Eye (tissue), 1 donor: Measurements from ENCODE around the gene CCDC61.

ENCODE experiments used
- DNase-seq: peaks from one replicate; pipeline ENCODE4 v3.0.0-alpha.2; 2015

CCDC61 gene, protein sequence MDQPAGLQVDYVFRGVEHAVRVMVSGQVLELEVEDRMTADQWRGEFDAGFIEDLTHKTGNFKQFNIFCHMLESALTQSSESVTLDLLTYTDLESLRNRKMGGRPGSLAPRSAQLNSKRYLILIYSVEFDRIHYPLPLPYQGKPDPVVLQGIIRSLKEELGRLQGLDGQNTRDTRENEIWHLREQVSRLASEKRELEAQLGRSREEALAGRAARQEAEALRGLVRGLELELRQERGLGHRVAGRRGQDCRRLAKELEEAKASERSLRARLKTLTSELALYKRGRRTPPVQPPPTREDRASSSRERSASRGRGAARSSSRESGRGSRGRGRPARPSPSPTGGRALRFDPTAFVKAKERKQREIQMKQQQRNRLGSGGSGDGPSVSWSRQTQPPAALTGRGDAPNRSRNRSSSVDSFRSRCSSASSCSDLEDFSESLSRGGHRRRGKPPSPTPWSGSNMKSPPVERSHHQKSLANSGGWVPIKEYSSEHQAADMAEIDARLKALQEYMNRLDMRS

DNA sequence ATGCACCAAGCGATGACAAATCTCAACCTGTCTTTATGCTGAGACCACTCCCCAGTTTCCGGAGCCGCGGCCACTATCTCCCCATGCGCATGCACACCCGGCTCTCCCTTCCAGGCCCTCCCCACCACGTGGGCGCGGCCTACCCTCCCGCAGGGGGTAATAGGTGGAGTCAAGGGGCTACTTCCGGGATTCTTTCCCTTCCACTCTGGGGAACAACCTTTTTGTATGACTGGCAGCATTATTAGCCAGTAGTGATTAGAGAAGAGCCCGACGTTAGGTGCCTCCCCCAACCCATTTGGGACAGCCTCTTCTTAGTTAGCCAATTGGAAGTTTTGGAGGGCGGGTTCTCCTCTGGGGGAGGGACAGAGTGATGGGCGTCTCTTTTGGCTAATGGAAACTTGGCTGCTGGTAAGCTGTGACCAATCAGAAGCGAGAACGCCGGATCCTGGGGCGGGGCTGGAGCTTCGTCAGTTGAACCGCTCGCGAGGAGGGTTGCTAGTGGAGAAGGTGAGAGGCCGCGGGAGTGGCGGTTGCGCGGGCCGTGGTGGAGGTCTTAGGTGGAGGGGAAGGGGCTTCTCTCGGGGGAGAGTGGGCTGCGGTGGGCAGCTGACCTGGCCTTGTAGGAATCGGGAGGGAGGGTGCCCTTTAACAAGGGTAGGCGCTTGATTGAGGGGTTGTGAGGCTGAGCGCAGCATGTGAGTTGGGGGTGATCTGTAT, at the start of gene CCDC61:
TSS of gene CCDC61 (plus strand) at position 470 of the 717 bp plus-strand sequence. CDS start 7,552 bp downstream, outside the sequence.
- peak; percentile 100 for DNase-seq

DNA sequence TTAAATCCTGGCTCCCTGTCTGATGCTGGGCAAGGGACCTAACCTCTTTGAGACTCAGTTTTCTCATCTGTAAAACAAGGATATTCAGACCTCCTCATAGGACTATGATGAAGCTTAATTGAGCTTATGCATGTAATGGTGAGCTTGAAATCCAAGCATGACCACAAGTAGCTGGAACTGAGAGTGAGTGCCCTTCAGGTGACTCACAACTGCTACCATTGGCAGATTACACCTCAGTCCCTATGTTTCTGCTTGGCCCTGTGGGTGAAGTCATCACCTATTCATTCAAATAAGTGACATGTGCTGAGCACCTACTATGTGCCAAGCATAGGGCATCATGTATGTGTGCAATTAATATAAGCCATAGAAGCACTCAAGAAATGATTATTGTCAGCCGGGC, 47.3 kb upstream of the CCDC61 start:
- DNase-seq, result no peak

DNA sequence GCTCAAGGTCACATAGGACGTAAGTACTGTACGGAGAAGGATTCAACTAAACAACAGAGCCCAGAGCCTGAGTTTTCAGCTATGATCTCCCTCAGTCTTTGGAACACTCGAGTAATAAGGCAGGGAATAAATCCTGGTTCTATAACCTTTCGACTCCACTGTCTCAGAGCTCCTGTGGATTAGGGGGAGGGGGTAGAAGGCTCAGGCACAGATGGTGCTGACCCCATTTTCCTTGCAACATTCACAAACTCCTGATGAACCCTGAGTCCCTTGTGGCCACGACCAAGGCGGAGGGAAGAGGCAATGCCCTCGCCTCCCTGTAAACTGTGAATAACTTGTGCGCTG, 43.0 kb upstream of the CCDC61 start:
- peak; percentile 90 for DNase-seq

DNA sequence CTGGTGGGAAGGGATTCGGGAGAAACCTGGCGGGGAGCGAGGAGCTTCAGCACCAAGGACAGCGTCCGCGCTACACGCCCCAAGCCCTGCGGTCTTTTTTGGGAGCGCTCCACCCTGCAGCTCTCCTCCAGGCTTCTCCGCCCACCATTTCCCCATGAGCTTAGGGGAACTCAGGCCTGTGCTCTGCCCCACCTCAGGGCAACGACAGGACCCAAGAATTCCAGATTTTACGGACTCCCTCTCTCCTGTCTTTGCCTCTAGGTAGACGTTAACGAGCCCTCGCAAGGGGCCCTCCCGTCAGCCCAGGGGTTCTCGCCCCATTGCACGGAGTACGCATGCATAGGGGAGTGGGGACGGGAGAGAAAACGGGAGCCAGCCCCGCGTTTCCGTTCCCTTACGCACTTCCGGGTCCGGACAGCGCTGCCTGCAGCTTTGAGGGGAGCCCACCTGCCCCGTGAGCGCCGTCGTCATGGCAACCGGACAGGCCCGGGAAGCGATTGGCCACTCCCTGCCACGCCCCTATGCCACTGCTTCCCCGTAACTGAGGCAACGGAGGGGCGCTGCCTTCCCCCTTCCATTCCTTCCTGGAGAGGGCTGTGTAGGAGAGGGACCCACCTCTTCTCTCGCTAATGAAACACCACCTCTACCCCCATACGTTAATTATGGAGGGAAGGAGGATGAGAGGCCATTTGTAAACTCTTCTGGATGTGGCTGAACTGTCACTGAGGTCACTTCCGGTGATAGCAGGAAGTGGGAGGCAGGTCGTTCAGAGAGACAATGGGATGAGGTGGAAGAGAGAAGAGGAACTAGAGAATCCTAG, 42.4 kb upstream of the CCDC61 start:
- DNase-seq, result peak; percentile 78

DNA sequence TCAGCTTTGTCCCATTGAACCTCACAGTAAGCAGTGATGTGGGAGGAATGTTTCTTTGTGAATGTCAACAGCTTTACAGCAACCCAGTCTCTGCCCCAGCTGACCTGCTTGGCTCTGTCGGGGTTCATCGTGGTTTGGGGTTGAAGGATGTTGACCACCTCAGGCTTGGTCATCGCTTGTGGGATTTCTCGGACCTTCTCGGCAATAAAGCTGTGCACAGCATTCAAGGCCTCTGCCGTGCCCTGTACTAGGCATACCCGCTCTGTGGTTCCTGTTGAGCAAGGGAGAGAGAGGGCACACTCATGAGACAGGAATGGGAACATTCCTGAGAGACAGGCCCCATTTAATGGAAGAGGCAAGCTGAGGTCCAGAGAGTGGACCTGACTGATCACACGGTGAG, 41.6 kb upstream of the CCDC61 start:
- DNase-seq, result no peak

DNA sequence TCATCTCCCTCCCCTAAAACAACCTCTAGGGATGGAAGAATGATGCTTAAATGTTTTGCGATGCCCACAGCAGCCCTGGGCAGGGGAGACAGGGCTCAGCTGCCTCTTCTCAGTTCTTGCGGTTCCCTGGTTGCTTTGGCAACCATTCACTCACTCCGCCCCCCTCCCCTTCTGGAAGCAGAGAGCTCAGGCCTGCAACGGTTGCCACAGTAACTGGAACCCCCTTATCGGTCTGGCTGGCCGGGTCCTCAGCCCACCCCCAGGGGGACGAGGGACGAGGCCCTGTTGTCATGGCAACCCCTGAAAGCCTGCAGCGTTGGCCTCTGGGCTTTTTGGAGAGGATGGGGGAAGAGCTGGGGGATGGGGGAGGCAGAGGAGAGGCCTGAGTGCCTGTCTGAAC, 41.1 kb upstream of the CCDC61 start:
- DNase-seq, result peak; percentile 96

DNA sequence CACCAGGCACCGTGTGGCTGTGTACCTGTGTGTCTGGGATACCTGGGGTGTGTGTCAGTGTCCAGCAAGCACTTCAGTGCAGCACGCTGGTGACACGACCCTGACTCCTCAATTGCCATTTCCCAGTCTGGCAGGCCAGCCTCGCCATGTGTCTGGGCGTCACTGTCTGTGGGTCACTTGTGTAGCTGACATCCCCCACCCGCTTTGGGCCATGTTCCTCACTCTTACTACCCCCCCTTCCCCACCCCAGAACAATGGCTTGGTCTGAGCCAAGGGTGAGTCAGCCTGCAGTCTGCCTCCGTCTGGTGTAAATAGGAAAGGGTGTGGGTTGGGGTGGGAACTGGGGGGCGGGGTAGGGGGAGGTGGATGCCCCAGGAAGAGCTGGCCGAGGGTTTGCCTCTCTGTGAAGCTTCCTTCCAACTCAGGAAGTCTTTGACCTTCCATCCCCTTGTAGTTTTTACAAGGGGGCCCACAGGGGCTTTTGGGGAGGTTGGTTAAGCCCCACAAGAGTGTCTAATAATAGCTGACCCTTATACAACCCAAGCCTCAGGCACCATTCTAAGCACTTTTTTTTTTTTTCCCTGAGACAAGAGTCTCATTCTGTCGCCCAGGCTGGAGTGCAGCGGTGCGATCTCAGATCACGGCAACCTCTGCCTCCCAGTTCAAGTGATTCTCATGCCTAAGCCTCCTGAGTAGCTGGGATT, 39.2 kb upstream of the CCDC61 start:
- peak; percentile 38 for DNase-seq

DNA sequence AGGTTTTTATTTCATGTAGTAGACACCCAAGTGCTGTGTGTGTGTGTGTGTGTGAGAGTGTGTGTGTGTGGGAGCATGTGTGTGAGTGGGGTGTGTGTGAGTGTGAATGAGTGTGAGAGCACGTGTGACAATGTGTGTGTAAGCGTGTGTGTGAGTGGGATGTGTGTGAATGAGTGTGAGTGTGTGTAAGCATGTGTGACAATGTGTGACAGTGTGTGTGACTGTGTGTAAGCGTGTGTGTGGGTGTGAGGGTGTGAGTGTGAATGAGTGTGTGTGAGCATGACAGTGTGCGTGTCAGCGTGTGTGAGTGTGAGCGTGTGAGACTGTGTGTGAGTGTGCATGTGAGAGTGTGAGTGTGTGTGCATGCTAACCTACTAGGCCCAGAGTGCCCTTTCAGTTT, 36.9 kb upstream of the CCDC61 start:
- no peak for DNase-seq

DNA sequence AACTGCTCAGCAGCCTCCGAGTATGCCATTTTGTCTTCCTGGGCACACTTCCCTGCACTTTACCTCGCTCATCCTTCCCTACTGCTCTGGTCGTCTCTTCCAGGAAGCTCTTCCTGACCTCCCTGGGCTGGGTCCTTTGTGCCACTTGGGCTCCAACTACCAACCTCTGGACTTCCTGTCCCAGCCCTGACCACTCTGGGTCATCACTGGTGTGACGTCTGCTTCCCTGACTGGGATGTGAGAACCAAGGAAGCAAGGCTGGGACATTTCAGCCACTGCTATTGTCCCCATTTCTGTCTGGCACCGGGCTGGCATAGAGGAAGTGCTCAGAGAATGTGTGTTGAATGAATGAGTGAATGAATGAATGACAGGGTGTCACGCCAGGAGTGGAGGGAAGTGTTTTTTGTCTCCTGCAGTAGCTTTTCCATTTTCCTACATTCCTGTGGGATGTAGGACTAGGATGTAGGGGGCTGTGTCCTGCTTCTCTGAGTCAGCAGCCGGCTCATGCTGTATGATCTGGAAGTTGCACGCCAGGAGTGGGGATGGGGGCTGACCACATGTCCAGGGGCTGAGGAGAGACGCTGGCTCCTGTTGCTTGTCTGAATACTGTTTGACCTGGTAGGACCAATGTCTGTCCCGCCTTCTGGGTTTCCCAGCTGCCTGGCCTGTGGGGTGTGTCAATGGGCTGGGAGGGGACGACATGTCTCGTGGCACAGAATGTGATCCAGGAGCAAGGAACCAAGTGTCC, 36.3 kb upstream of the CCDC61 start:
- no peak for DNase-seq

DNA sequence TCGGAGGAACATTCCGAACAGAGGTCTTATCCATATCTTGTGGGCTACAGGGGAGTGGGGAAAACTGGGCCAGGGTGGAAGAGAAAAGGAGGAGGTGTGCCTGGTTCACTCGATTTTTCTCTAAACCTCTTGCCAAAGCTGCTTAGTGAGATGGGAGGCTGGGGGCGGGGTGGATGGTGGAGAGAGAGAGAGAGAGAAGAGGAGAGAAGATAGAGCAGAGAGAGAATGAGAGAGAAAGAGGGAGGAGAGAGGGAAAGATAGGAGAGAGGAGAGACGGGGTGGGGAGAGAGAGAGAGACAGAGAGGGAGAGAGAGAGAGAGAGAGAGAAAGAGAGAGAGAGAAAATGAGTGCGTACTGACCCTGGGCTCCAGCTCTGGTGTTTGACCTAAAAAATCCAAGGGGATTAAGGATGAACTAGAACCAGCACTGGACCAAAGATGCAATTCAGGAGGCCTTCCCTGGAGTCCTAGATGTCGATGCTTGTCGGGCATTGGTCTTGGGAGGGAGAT, 35.7 kb upstream of the CCDC61 start:
- no peak for DNase-seq

DNA sequence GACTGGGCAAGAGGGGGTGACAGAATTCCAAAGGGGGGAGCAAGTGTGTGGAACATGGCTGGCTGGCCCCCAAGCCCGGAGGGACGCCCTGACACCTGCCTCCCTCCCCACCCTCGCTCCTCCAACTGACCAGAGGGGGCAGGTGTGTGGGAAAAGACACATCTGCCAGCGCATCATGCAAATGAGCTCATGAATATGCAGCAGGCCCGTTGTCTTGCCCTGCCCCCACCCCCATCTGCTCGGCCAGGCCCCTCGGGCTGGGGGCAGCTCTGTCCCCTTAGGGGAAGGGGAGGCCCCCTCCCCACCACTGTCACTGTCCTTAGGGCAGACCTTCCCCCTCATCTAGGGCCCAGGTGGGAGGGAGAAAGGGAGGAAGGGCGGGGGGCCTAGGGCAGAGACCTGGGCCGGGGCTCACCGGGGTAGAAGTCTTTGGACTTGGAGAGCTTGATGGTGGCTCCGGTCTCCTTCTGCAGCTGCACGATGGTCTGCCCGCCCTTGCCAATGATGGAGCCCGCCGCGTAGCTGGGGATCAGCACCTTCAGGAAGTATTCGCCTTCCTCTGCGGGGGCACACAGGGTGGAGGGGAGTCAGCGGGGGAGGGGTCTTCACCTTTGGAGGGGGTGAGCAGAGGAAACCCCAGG, 34.6 kb upstream of the CCDC61 start:
- peak; percentile 66 for DNase-seq

DNA sequence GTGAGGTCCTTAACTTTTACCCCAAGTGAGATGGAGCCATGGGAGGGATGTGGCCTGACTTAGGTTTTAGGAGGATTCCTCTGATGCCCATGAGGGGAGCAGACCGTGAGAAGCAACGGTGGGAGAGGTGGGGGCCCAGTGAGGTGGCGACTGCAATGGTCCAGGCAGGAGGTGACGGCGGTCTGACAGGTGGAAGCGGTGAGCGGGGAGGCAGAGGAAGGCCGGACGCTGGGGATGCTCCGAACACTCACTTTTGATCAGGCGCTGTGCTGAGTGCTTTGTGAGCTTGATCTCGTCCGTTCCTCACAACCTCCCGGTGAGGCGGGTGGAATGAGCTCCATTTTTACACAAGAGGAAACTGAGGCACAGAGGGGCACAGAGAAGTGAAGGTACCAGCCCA, 33.2 kb upstream of the CCDC61 start:
- DNase-seq, result no peak

DNA sequence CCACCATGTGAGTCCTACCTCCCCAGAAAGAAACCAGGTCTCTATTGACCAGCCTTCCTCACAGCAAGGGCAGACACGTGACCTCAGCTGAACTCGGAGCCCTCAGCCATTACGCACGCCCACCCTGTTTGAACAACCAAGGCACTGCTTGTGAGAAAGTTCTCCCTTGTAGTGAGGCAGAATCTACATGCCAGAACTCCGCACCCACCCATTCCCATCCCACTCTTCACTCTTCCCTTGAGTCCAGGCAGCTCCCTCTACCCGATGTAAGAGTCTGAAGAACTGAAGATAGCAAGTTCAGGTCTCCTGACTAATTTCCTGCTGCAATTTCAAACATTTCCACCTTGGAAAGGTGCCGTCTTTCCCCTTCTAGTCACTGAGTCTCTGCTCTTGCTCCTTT, 28.0 kb upstream of the CCDC61 start:
- DNase-seq, result no peak

DNA sequence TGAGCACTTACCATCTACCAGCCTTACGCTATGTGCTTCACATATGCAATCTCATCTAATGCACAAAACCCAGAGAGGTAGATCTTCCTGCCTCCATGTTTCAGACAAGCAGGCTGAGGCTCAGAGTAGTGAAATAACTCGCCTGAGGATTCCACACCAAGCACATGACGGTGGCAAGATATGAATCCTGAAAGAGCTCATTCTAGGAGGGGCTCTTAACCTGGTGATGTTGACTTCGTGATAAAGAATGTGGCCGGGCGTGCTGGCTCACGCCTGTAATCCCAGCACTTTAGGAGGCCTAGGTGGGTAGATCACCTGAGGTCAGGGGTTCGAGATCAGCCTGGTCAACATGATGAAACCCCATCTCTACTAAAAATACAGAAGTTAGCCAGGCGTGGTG, 26.6 kb upstream of the CCDC61 start:
- DNase-seq, result no peak

DNA sequence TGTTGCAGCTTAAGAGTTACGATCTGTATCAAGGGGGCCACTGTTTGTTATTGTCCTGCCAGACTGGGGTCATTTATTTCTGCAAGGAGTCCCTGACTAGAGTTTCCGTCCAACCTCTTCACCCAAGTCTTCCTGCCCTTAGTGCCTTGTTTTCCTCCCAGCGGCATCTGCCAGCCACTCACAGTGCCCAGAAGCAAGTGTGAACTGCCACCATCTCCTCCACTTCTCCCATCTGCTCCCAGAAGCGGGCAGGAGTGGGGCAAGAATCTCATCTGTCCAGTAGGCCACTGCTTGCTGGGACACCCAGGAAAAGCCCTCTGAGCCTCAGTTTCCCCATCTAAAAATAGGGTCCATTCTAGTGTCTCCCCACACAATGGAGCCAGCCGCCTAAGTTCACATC, 25.6 kb upstream of the CCDC61 start:
- DNase-seq, result no peak

DNA sequence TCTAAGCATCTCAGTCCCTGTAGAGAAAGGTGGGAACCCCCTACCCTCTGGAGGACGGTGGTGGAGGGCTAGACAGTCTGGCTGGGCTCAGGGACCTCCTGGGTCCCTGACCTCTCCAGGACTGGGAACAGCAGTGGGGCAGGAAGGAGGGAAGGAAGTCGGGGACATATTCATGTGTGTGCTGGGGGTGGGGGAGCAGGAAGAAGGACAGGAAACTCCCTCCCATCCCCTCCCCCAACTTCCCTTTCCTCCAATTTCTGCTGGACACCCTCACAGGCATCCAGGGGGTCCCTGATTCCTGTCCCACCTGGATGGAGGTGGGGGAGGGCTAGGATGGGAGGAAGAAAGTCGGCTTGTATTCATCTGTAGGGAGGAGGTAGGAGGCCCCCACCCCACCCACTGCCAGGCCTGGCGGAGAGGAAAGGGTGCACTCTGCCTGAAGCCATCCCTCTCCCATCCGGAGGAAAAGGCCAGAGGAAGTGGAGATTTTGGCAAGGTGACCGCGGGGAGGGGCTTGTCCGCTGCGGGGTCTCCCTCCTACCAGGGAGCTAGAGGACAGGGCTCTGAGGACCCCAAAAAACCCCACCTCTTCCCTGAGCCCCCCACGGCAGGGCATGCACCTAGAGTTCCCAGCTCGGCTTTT, 23.9 kb upstream of the CCDC61 start:
- no peak for DNase-seq

DNA sequence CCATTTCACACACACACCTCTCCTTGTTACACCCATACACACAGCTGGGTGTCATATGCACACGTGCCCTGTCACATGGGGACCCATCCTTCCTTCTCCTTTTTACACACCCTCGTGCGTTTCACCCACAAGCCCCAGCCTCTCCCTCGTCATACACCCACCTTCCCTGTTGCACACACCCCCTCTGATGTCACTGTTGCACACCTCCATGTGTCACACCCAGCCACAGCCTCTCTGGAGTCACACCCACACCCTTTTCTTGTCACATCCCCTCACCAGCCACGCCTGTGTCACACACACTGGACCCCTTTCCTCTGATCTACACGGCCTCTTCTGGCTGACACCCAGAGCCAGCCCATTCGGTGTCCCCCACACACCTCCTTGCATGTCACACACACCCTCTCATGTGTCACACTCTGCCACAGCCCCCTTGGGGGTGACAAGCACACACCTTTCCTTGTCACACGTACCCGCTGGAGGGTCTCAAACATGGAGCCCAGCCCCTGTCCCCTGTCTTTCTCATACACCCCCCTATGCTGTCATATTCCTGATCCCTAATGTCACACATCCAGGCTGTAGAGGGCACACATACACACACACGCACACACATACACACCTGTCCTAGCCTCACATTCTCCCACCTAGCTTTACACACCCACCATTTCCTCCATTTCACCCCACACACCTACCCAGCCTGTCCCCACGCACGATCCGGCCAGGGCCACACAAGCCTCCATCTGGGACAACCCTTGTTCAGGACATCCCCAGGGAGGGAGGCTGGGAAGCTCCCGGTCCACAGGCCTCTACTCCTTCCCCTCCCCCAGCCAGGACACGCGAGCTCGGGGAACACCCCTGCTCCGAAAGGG, 23.0 kb upstream of the CCDC61 start:
- peak; percentile 38 for DNase-seq

DNA sequence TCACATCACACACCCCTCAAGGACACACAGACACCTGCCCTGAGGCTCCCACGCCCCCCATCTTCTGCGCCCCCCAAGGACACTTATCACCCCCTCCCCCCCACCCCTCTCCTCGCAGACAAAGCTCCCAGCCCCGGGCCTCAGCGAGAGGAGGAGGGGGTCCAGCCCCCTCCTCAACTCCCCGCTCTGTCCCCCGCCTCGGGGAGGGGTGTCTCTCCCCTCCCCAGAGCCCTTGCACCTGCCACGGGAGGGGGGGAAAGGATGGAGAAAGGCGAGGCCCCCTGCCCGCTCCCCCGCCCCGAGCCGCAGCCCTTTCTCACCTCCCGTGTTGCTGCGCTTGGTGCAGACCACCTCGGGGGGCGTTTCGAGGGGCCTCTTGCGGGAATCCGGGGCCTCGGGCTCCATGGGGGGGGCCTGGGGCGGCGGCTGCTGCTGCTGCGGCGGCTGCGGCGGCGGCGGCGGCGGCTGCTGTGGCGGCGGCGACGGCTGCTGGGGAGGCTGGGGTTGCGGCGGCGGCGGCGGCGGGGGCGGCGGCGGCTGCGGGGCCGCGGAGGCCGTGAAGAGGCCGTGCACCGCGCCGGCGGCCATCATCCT, 22.2 kb upstream of the CCDC61 start:
- peak; percentile 54 for DNase-seq
